ENCODE data around the gene PSME1. TPM values are rescaled to one million over a fixed set of nuclear protein-coding genes. Genes with fewer than 3 reads are reported as not detected.
A peak's percentile ranks its signal among the peaks of the same experiment; 100 is the strongest.

The PSME1 gene
- total and polyA plus RNA-seq, 2 experiments from 2014 or later = 61.1 to 215 TPM

GRCh38 chr14:24177891-24178290, 41.9 kb downstream of the PSME1 start (continued):
- TF ChIP-seq CREB1 (CRISPR knock-in tag; IDR thresholded peaks at IDR 0.05; ENCODE audit: low read depth) (no peak), CTCF (conservative IDR thresholded peaks at IDR 0.05; ENCODE audit: low read depth in 2 of 2) (no peak), REST (IDR thresholded peaks at IDR 0.05; ENCODE audit: unreplicated experiment) (no peak)

- Histone ChIP-seq H3K4me1 (ENCODE audit: insufficient read depth) (no peaks in the 10 kb centered on the region), H3K27me3 (ENCODE audit: insufficient read depth) (no peaks in the 10 kb centered on the region), H2AFZ (no peak overlapping the region), H3K36me3 (ENCODE audit: insufficient read depth) (no peaks in the 10 kb centered on the region; the same call in 1 of the 2 replicates), H3K27ac (ENCODE audit: low read depth) (no peak overlapping the region), H3F3A (replicated peaks; ENCODE audit: low read depth) (no peaks in the 10 kb centered on the region), H3K9me2 (ENCODE audit: insufficient read depth) (no peaks in the 10 kb centered on the region), H3K4me2 (no peak overlapping the region), H3K79me2 (replicated peaks; ENCODE audit: insufficient read depth) (no peaks in the 10 kb centered on the region), H4K20me1 (replicated peaks; ENCODE audit: insufficient read depth) (no peaks in the 10 kb centered on the region; the same call in none of the 2 replicates), H3K4me3 (no peak overlapping the region)
- H3K27me3 Mint-ChIP-seq (ENCODE audit: insufficient read depth, low read depth, poor library complexity) = peaks cover 27% of the 10 kb centered on the region
- peaks cover 58% of the 10 kb centered on the region for H3K36me3 Mint-ChIP-seq (ENCODE audit: low read depth)
- no peaks in the 10 kb centered on the region for H3K4me1 Mint-ChIP-seq
- DNase-seq (ENCODE audit: low spot score) (no peak), ATAC-seq (no peak)
- peak overlapping the region; percentile 78 for H3K27ac Mint-ChIP-seq
- TF ChIP-seq CTCF (conservative IDR thresholded peaks at IDR 0.05; ENCODE audit: low read depth in 2 of 2) = no peak
- no peak for TF ChIP-seq JUNB (IDR thresholded peaks at IDR 0.05; ENCODE audit: unreplicated experiment)
- no peak for TF ChIP-seq POLR2AphosphoS5 (IDR thresholded peaks at IDR 0.05; ENCODE audit: low read depth)
- H3K4me3 Mint-ChIP-seq = no peak overlapping the region
- H3K9me3 Mint-ChIP-seq = peaks cover 3% of the 10 kb centered on the region; the same call in 2 of the 3 replicates
These were observed 42.6 kb downstream of the PSME1 start for GRCh38 chr14:24178399-24179178.
